Activated CD4-positive, alpha-beta memory T cell treated with anti-CD3 and anti-CD28 coated beads, Interleukin-2, amount 10 ng/mL, durations not matched to agents 7 days and 5 days (primary cell): ENCODE results near the gene MFF. TPM values are rescaled to one million over a fixed set of nuclear protein-coding genes. Genes with fewer than 3 reads are reported as not detected.
"Not testable (repeated sequence)": the region's sequence is repeated elsewhere in the genome, so short reads cannot be mapped to it uniquely, and the experiment has no call there.

ENCODE experiments used
- CTCF ChIA-PET: fragments of 350-600 bp; sonication (Branson Sonifier 250); formaldehyde crosslinking; loops from one replicate; lab custom pipeline; 2021; ENCODE audit warnings: antibody characterized with exemption, inconsistent platforms; lab: Charles Lee
- POLR2A ChIA-PET: fragments of 350-600 bp; sonication (Branson Sonifier 250); formaldehyde crosslinking; loops from one replicate; lab custom pipeline; 2021; ENCODE audit warnings: antibody characterized with exemption; lab: Charles Lee
- DNase-seq: peaks from one replicate; pipeline ENCODE4 v3.0.0-alpha.2; 2020
- H3K27ac Mint-ChIP-seq: one replicate; pipeline ENCODE4 v1.8.0; 2021; ENCODE audit warnings: mild to moderate bottlenecking, mixed read lengths
- H3K27me3 Mint-ChIP-seq: one replicate; pipeline ENCODE4 v1.8.0; 2021; ENCODE audit warnings: mixed read lengths
- H3K36me3 Mint-ChIP-seq: one replicate; pipeline ENCODE4 v1.8.0; 2021; ENCODE audit warnings: low read depth, mixed read lengths
- H3K4me1 Mint-ChIP-seq: one replicate; pipeline ENCODE4 v1.8.0; 2021; ENCODE audit warnings: mixed read lengths
- H3K4me3 Mint-ChIP-seq: one replicate; pipeline ENCODE4 v1.8.0; 2021; ENCODE audit warnings: mild to moderate bottlenecking, mixed read lengths
- H3K9me3 Mint-ChIP-seq: one replicate; pipeline ENCODE4 v1.8.0; 2021; ENCODE audit warnings: mixed read lengths
- total RNA-seq, 2 experiments: library from RNA; stranded (reverse); gene quantifications; one replicate each; pipeline ENCODE4 v1.2.3, GENCODE V29; 2021

Gene MFF
- total RNA-seq, 2 experiments from 2014 or later, result 63.9 to 67.5 TPM

GRCh38 chr2:227370791-227371312, 45.8 kb downstream of the MFF start:
- no peak overlapping the region for H3K27ac Mint-ChIP-seq
- H3K36me3 Mint-ChIP-seq, result no peaks in the 10 kb centered on the region
- H3K27me3 Mint-ChIP-seq, result no peaks in the 10 kb centered on the region
- CTCF ChIA-PET, result no interaction called here
- no peaks in the 10 kb centered on the region for H3K9me3 Mint-ChIP-seq
- DNase-seq, result no peak
- H3K4me1 Mint-ChIP-seq, result peaks cover 5% of the 10 kb centered on the region
- POLR2A ChIA-PET, result no interaction called here
- no peak overlapping the region for H3K4me3 Mint-ChIP-seq

- no peak for DNase-seq
- Mint-ChIP-seq H3K27ac (no peak overlapping the region), H3K27me3 (no peaks in the 10 kb centered on the region), H3K36me3 (no peaks in the 10 kb centered on the region), H3K4me3 (no peak overlapping the region), H3K9me3 (no peaks in the 10 kb centered on the region), H3K4me1 (peaks cover 5% of the 10 kb centered on the region)
- CTCF ChIA-PET, result interaction anchor here (0.9 kb wide), 1 partner anchor 135 kb away, joined by 3 read pairs; no protein-coding TSS in a partner anchor
- POLR2A ChIA-PET, result no interaction called here
These were observed 48.3 kb downstream of the MFF start for GRCh38 chr2:227373389-227373788.

GRCh38 chr2:227374158-227374557, 49.1 kb downstream of the MFF start:
- CTCF ChIA-PET, result interaction anchor here (0.7 to 1.3 kb wide), 2 partner anchors 13 to 1069 kb away, joined by 3 read pairs; no protein-coding TSS in a partner anchor
- peak; percentile 28 for DNase-seq
- peaks cover 5% of the 10 kb centered on the region for H3K4me1 Mint-ChIP-seq
- no peak overlapping the region for H3K27ac Mint-ChIP-seq
- H3K36me3 Mint-ChIP-seq, result no peaks in the 10 kb centered on the region
- no peak overlapping the region for H3K4me3 Mint-ChIP-seq
- H3K27me3 Mint-ChIP-seq, result no peaks in the 10 kb centered on the region
- no peaks in the 10 kb centered on the region for H3K9me3 Mint-ChIP-seq
- POLR2A ChIA-PET, result no interaction called here

GRCh38 chr2:227376656-227377396, 51.8 kb downstream of the MFF start:
- Mint-ChIP-seq H3K9me3 (no peaks in the 10 kb centered on the region), H3K4me3 (no peak overlapping the region), H3K4me1 (peaks cover 5% of the 10 kb centered on the region), H3K36me3 (no peaks in the 10 kb centered on the region), H3K27ac (no peak overlapping the region), H3K27me3 (peaks cover 2% of the 10 kb centered on the region)
- POLR2A ChIA-PET, result no interaction called here
- CTCF ChIA-PET, result interaction anchor here (1.0 kb wide), 2 partner anchors 9 to 10 kb away, joined by 3 read pairs; no protein-coding TSS in a partner anchor
- no peak for DNase-seq

- ChIA-PET CTCF (interaction anchor here (1.0 to 1.7 kb wide), 4 partner anchors 9 to 32 kb away, joined by 3 to 4 read pairs (median 3); no protein-coding TSS in a partner anchor), POLR2A (no interaction called here)
- no peak for DNase-seq
- H3K27ac Mint-ChIP-seq, result no peak overlapping the region
- H3K36me3 Mint-ChIP-seq, result no peaks in the 10 kb centered on the region
- H3K4me1 Mint-ChIP-seq, result peaks cover 5% of the 10 kb centered on the region
- H3K4me3 Mint-ChIP-seq, result no peak overlapping the region
- no peaks in the 10 kb centered on the region for H3K9me3 Mint-ChIP-seq
- peaks cover 3% of the 10 kb centered on the region for H3K27me3 Mint-ChIP-seq
These were observed 52.7 kb downstream of the MFF start for GRCh38 chr2:227377467-227378351.

- Mint-ChIP-seq H3K36me3 (no peaks in the 10 kb centered on the region), H3K9me3 (no peaks in the 10 kb centered on the region), H3K27me3 (peaks cover 3% of the 10 kb centered on the region), H3K27ac (no peak overlapping the region), H3K4me3 (no peak overlapping the region), H3K4me1 (peaks cover 5% of the 10 kb centered on the region)
- ChIA-PET POLR2A (no interaction called here), CTCF (interaction anchor here (0.8 to 1.7 kb wide), 3 partner anchors 17 to 31 kb away, joined by 3 to 4 read pairs (median 3); no protein-coding TSS in a partner anchor)
- no peak for DNase-seq
These were observed 53.3 kb downstream of the MFF start for GRCh38 chr2:227378371-227378782.

- CTCF ChIA-PET, result interaction anchor here (0.6 to 1.7 kb wide), 3 partner anchors 18 to 31 kb away, joined by 3 to 4 read pairs (median 4); no protein-coding TSS in a partner anchor
- no peaks in the 10 kb centered on the region for H3K36me3 Mint-ChIP-seq
These were observed 54.0 kb downstream of the MFF start, which contains the start of gene TM4SF20 for GRCh38 chr2:227379095-227379494. Gene TM4SF20, minus strand, starts transcription at chr2:227379306. Its CDS starts 38 bp downstream, at chr2:227379268.

GRCh38 chr2:227382241-227382835, 57.3 kb downstream of the MFF start:
- H3K4me3 Mint-ChIP-seq, CTCF ChIA-PET, H3K4me1 Mint-ChIP-seq, H3K27ac Mint-ChIP-seq, H3K27me3 Mint-ChIP-seq, H3K9me3 Mint-ChIP-seq, H3K36me3 Mint-ChIP-seq, POLR2A ChIA-PET, DNase-seq: not testable (repeated sequence)

More at GRCh38 chr2:227379095-227379494, 54.0 kb downstream of the MFF start, which contains the start of gene TM4SF20:
- no peaks in the 10 kb centered on the region for H3K9me3 Mint-ChIP-seq
- POLR2A ChIA-PET, result no interaction called here
- no peak within 1 kb of the TSS for H3K27ac Mint-ChIP-seq
- peaks cover 5% of the 10 kb centered on the region for H3K4me1 Mint-ChIP-seq
- H3K4me3 Mint-ChIP-seq, result no peak within 1 kb of the TSS
- H3K27me3 Mint-ChIP-seq, result peaks cover 6% of the 10 kb centered on the region
- DNase-seq, result no peak

- Mint-ChIP-seq H3K9me3 (no peaks in the 10 kb centered on the region), H3K4me3 (no peak overlapping the region), H3K27ac (no peak overlapping the region), H3K36me3 (no peaks in the 10 kb centered on the region), H3K27me3 (peaks cover 6% of the 10 kb centered on the region), H3K4me1 (no peaks in the 10 kb centered on the region)
- ChIA-PET POLR2A (no interaction called here), CTCF (no interaction called here)
- no peak for DNase-seq
These were observed 58.6 kb downstream of the MFF start for GRCh38 chr2:227383686-227384085.

GRCh38 chr2:227386630-227387029, 61.6 kb downstream of the MFF start:
- H3K4me1 Mint-ChIP-seq, result no peaks in the 10 kb centered on the region
- no peaks in the 10 kb centered on the region for H3K36me3 Mint-ChIP-seq
- H3K27me3 Mint-ChIP-seq, result peaks cover 5% of the 10 kb centered on the region
- H3K27ac Mint-ChIP-seq, result no peak overlapping the region
- ChIA-PET POLR2A (no interaction called here), CTCF (interaction anchor here (0.7 to 1.3 kb wide), 5 partner anchors 9 to 379 kb away, joined by 3 read pairs; no protein-coding TSS in a partner anchor)
- H3K4me3 Mint-ChIP-seq, result no peak overlapping the region
- no peak for DNase-seq
- H3K9me3 Mint-ChIP-seq, result no peaks in the 10 kb centered on the region

- POLR2A ChIA-PET, DNase-seq, H3K27me3 Mint-ChIP-seq, H3K4me1 Mint-ChIP-seq, H3K4me3 Mint-ChIP-seq, CTCF ChIA-PET, H3K36me3 Mint-ChIP-seq, H3K27ac Mint-ChIP-seq, H3K9me3 Mint-ChIP-seq: not testable (repeated sequence)
These were observed 62.5 kb downstream of the MFF start, which contains the start of gene SCYGR1 for GRCh38 chr2:227387583-227387982. Gene SCYGR1, minus strand, starts transcription at chr2:227387949. Its CDS starts 0 bp downstream, at chr2:227387949.

GRCh38 chr2:227388537-227389011, 63.5 kb downstream of the MFF start:
- Mint-ChIP-seq H3K4me3 (no peak overlapping the region), H3K27me3 (peaks cover 2% of the 10 kb centered on the region), H3K4me1 (no peaks in the 10 kb centered on the region), H3K36me3 (no peaks in the 10 kb centered on the region), H3K27ac (no peak overlapping the region), H3K9me3 (no peaks in the 10 kb centered on the region)
- ChIA-PET POLR2A (no interaction called here), CTCF (no interaction called here)
- no peak for DNase-seq
